ENCODE data around the gene OSBPL1A.

Gene OSBPL1A

GRCh38 chr18:24293254-24293653 lies 104.4 kb downstream of the OSBPL1A start:
- no peak for TF ChIP-seq CTCF (conservative IDR thresholded peaks at IDR 0.05; ENCODE audit: low read length)
- no peak overlapping the region for H3K4me3 ChIP-seq (ENCODE audit: low read length)
- no peak for DNase-seq (ENCODE audit: low read depth)

- no peak for TF ChIP-seq CTCF (conservative IDR thresholded peaks at IDR 0.05; ENCODE audit: low read length)
- no peak overlapping the region for H3K4me3 ChIP-seq (ENCODE audit: low read length)
- DNase-seq (ENCODE audit: low read depth) = no peak
Measured at GRCh38 chr18:24278591-24278990, 119.0 kb downstream of the OSBPL1A start.

- DNase-seq (ENCODE audit: low read depth) = no peak
- H3K4me3 ChIP-seq (ENCODE audit: low read length) = no peak overlapping the region
- TF ChIP-seq CTCF (conservative IDR thresholded peaks at IDR 0.05; ENCODE audit: low read length) = no peak
Measured at GRCh38 chr18:24277516-24278195, 120.0 kb downstream of the OSBPL1A start.

GRCh38 chr18:24276994-24277393 lies 120.6 kb downstream of the OSBPL1A start:
- no peak for DNase-seq (ENCODE audit: low read depth)
- no peak for TF ChIP-seq CTCF (conservative IDR thresholded peaks at IDR 0.05; ENCODE audit: low read length)
- no peak overlapping the region for H3K4me3 ChIP-seq (ENCODE audit: low read length)

GRCh38 chr18:24274837-24275236 lies 122.8 kb downstream of the OSBPL1A start:
- no peak for TF ChIP-seq CTCF (conservative IDR thresholded peaks at IDR 0.05; ENCODE audit: low read length)
- no peak overlapping the region for H3K4me3 ChIP-seq (ENCODE audit: low read length)
- DNase-seq (ENCODE audit: low read depth) = no peak

GRCh38 chr18:24273596-24273995 lies 124.0 kb downstream of the OSBPL1A start:
- no peak for DNase-seq (ENCODE audit: low read depth)
- TF ChIP-seq CTCF (conservative IDR thresholded peaks at IDR 0.05; ENCODE audit: low read length) = no peak
- H3K4me3 ChIP-seq (ENCODE audit: low read length) = no peak overlapping the region

GRCh38 chr18:24272229-24272525 lies 125.4 kb downstream of the OSBPL1A start:
- TF ChIP-seq CTCF (conservative IDR thresholded peaks at IDR 0.05; ENCODE audit: low read length) = no peak
- H3K4me3 ChIP-seq (ENCODE audit: low read length) = peak overlapping the region; percentile 65
- DNase-seq (ENCODE audit: low read depth) = no peak

Data from AG10803 (cell line).